Body of pancreas (tissue), 4 donors: Measurements from ENCODE around the gene KIAA0319L.

ENCODE experiments used
- CTCF ChIP-seq, 7 experiments: fragments of 450-650 bp in 4 of 7; fragments of 200-600 bp in 3 of 7; sonication (generic) in 3 of 7; IDR thresholded peaks; one replicate each; pipeline ENCODE4 v1.5.1; 2016 to 2019; ENCODE audit warnings: antibody characterized with exemption in 7 of 7
- POLR2A ChIP-seq, 3 donors: fragments of 450-650 bp; IDR thresholded peaks; one replicate each; pipeline ENCODE4 v1.6.1; 2016; ENCODE audit warnings: antibody characterized with exemption in 3 of 3, mild to moderate bottlenecking in 2 of 3

- TF ChIP-seq CTCF (IDR thresholded peaks at IDR 0.05) (no peak), POLR2A (IDR thresholded peaks at IDR 0.05) (no peak)
Observed at GRCh38 chr1:35408925-35409324, 148.3 kb downstream of the KIAA0319L start.
